ENCODE measurements around the gene ADGRL4.
"Not testable (repeated sequence)": the region's sequence is repeated elsewhere in the genome, so short reads cannot be mapped to it uniquely, and the experiment has no call there.

Gene ADGRL4

DNA sequence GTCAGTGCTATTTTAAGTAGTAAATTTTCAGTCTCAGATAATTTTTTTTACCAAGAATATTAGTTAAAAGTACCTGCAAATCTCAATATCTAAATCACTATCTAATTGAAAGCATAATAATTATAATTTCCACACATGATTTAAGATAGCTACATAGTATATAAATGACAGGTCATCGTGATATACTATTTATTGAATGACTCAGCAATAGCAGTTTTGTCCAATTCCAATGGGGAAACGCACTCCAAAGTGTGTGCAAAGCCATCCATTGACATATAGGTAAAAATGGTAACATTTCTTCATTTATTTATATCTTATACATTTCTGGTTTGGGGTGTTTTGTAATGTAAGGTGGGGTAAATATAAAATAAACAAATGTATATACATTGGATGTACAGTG lies 19.5 kb downstream of the ADGRL4 start:
- Mint-ChIP-seq H3K36me3 (no peaks in the 10 kb centered on the region), H3K27ac (no peak overlapping the region), H3K27me3 (no peaks in the 10 kb centered on the region), H3K4me1 (ENCODE audit: low read depth) (no peaks in the 10 kb centered on the region), H3K4me3 (no peak overlapping the region), H3K9me3 (ENCODE audit: low read depth) (peaks cover 6% of the 10 kb centered on the region)

DNA sequence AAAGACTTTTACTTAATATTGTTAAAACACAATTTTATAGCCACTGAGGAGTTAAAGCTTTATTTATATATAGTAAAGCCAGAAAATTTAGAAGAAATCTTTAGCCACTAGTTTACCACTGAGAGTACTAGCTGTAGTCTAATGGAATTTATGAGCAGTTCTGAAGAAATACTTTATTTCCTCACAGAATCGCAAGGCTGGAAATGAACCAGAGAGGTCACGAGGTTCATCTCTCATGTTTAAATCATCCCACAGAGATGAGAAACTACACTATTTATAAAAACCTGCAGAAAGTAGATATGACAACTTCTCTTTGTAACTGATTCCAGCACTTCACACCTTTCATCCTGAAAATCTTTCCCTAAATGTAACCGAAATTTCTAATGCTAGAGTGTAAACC lies 26.0 kb downstream of the ADGRL4 start:
- Mint-ChIP-seq H3K36me3 (no peaks in the 10 kb centered on the region), H3K4me3 (no peak overlapping the region), H3K9me3 (ENCODE audit: low read depth) (peaks cover 3% of the 10 kb centered on the region), H3K4me1 (ENCODE audit: low read depth) (no peaks in the 10 kb centered on the region), H3K27ac (no peak overlapping the region), H3K27me3 (no peaks in the 10 kb centered on the region)

DNA sequence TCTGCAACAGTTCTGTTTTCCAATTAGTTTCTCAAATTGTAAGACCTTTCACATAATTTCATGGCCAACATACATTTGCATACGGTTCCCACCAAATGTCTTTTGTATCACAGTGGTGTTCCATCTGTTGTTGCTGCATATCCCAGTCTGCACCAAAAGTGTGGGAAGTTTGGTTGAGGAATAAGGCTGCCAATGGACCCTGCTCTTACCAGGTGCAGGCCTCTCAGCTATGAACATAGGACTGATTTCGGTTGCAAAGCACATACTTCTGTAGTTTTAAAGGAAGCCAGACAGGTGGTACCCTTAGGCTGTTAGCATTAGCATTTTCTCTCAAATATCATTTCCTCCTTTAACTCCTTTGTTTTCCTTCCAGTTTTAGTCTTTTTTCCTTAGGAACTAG lies 33.8 kb downstream of the ADGRL4 start:
- H3K27me3 Mint-ChIP-seq = no peaks in the 10 kb centered on the region
- H3K27ac Mint-ChIP-seq = no peak overlapping the region
- H3K4me3 Mint-ChIP-seq = no peak overlapping the region
- H3K4me1 Mint-ChIP-seq (ENCODE audit: low read depth) = no peaks in the 10 kb centered on the region
- no peaks in the 10 kb centered on the region for H3K9me3 Mint-ChIP-seq (ENCODE audit: low read depth)
- no peaks in the 10 kb centered on the region for H3K36me3 Mint-ChIP-seq

DNA sequence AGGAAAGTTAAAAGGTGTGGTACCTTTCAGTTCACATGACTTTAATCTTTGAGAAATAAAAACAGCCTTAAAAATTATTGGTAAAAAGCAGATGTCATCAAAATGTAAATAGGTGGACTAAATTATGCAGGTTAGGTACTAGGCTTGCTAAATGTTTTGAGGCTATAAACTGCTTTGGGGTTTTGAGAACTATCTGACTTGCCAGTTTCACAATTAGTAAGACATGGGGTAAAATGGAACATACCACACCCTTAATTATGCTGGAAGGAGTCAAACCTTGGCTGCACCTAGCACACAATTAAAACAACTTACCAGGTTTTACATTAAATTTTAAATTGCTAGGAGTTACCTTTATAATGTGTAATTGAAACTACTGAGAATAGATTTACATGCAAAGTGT lies 39.4 kb downstream of the ADGRL4 start:
- H3K36me3 Mint-ChIP-seq; H3K4me1 Mint-ChIP-seq (ENCODE audit: low read depth); H3K9me3 Mint-ChIP-seq (ENCODE audit: low read depth); H3K27me3 Mint-ChIP-seq; H3K4me3 Mint-ChIP-seq; H3K27ac Mint-ChIP-seq: not testable (repeated sequence)

DNA sequence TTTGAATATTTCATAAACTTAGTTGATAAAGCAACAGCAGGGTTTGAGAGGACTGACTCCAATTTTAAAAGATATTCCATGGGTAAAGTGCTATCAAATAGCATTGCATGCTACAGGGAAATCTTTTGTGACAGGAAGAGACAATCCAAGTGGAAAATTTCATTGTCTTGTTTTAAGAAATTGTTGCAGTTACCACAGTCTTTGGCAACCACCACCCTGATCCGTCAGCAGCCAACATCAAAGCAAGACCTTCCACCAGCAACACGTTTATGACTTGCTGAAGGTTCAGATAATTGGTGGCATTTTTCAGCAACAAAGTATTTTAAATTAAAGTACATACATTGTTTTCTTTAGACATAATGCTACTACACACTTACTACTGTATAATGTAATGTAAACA lies 47.8 kb downstream of the ADGRL4 start:
- Mint-ChIP-seq H3K4me1 (ENCODE audit: low read depth) (no peaks in the 10 kb centered on the region), H3K36me3 (no peaks in the 10 kb centered on the region), H3K27ac (no peak overlapping the region), H3K27me3 (no peaks in the 10 kb centered on the region), H3K9me3 (ENCODE audit: low read depth) (peaks cover 5% of the 10 kb centered on the region), H3K4me3 (no peak overlapping the region)

DNA sequence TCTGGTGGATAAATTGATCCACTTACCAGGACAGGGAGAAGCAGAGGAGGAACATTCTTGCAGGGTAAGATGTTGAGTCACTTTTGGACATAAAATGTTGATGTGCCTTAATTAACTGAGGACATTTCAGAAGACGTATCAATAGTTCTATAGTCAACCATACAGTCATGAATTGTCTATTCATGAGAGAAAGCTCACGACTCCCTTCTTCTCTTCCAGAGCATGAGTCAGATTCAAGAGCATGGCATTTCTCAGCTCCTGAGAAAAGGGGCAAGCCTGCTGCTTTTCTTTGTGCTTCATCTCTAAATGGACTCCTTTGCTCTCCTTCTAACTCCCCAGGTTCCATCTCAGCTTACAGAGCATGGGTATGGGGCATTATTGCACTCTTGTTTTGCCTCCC lies 55.7 kb downstream of the ADGRL4 start:
- no peak overlapping the region for H3K27ac Mint-ChIP-seq
- H3K4me1 Mint-ChIP-seq (ENCODE audit: low read depth) = no peaks in the 10 kb centered on the region
- H3K9me3 Mint-ChIP-seq (ENCODE audit: low read depth) = no peaks in the 10 kb centered on the region
- no peak overlapping the region for H3K4me3 Mint-ChIP-seq
- no peaks in the 10 kb centered on the region for H3K27me3 Mint-ChIP-seq
- H3K36me3 Mint-ChIP-seq = no peaks in the 10 kb centered on the region

DNA sequence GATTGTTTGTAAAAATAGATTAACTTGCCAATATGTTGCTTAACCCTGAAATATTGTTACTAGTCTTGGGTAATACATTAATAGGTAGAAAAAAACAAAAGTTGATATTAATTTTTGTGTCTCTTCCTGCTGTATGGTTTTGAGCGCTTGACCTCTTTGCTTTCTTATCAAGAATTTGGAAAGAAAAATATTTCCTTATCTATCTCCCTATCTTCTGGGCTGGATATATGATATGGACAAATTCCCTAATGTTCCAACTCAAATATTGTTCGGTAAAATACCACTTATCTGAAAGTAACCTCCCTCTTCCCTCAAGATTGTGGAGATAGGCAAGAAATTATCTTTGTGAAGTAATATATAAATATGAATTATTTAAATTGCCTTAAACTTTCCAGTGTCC lies 57.3 kb downstream of the ADGRL4 start:
- Mint-ChIP-seq H3K4me1 (ENCODE audit: low read depth) (no peaks in the 10 kb centered on the region), H3K9me3 (ENCODE audit: low read depth) (no peaks in the 10 kb centered on the region), H3K27ac (no peak overlapping the region), H3K36me3 (no peaks in the 10 kb centered on the region), H3K27me3 (no peaks in the 10 kb centered on the region), H3K4me3 (no peak overlapping the region)

DNA sequence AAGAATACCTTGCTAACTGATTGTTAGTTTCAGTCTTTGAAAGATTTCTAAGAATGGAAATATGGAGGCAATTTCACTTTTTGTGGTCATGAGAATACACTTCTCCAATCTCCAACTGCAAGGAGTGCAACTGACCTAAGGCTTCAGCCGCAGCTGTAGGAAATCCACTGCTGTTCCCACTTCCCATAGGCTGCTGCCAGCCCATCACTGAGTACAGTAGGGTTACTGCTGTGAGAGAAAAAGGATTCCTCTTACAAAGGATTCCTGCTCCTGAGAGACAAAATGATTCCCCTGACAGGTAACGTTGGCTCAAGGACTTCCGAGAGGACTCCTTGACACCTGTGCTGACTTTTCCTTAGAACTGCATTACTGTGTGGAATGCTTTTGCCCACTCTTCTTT lies 87.4 kb downstream of the ADGRL4 start:
- Mint-ChIP-seq H3K4me1 (ENCODE audit: low read depth) (no peaks in the 10 kb centered on the region), H3K36me3 (no peaks in the 10 kb centered on the region), H3K4me3 (no peak overlapping the region), H3K27me3 (no peaks in the 10 kb centered on the region), H3K27ac (no peak overlapping the region), H3K9me3 (ENCODE audit: low read depth) (no peaks in the 10 kb centered on the region)

DNA sequence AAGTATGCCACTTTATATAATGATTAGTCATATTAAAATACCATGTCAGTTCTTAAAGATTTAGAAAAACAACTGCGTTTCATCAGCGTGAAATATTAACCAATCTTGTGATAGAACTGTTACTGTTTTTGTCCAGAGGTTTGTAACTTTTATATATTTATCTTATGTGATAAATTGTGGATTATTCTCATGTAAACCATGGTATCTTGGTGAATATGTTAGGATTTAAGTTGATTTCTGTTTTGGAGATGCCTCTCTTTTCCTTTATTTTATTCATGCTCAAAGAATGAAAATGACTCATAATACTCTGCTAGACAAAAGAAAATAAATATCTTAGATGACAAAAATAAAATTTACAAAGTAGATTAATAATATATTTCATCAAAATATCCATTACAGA lies 88.4 kb downstream of the ADGRL4 start:
- H3K36me3 Mint-ChIP-seq = no peaks in the 10 kb centered on the region

DNA sequence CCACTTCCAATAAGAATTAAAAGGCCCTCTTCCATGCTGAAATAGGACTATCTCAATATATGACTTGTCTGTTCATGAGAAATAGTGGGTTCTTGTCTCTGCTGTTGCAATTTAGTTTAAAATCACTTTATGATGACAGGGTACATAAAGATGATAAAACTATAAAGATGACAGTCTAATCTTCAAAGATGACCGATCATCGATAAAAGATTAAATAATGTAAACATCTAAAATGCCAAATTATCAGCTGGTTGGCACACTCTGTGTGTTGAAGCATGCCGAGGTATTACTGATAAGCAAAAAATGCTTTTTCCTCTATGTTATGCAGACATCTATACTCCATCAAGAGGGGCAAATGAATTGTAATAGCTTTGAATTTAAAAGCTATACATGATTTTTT lies 89.5 kb downstream of the ADGRL4 start:
- Mint-ChIP-seq H3K27ac (no peak overlapping the region), H3K27me3 (no peaks in the 10 kb centered on the region), H3K36me3 (no peaks in the 10 kb centered on the region), H3K9me3 (ENCODE audit: low read depth) (no peaks in the 10 kb centered on the region), H3K4me1 (ENCODE audit: low read depth) (no peaks in the 10 kb centered on the region), H3K4me3 (no peak overlapping the region)

More for the DNA sequence above, 88.4 kb downstream of the ADGRL4 start:
- H3K4me1 Mint-ChIP-seq (ENCODE audit: low read depth) = no peaks in the 10 kb centered on the region
- no peak overlapping the region for H3K27ac Mint-ChIP-seq
- H3K9me3 Mint-ChIP-seq (ENCODE audit: low read depth) = no peaks in the 10 kb centered on the region
- H3K27me3 Mint-ChIP-seq = no peaks in the 10 kb centered on the region
- no peak overlapping the region for H3K4me3 Mint-ChIP-seq

DNA sequence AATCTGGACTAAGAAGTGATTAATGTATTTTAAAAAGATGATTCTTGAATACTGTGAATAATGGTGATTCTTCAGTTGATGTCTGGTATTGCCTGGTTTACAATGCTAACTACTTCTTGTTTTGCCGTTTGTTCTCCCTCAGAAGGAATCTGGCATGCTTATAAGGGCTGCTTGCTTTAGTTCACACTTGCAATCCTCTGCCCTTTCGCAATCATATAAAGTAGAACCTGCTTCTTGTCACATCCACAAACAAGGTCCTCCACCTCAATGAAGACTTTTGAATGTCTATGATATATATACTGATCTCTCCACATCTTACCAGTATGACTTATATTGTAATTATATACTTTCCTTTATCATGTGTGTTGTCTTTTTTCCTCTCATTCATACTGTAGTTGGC lies 92.6 kb downstream of the ADGRL4 start:
- no peak overlapping the region for H3K27ac Mint-ChIP-seq
- no peak overlapping the region for H3K4me3 Mint-ChIP-seq
- no peaks in the 10 kb centered on the region for H3K27me3 Mint-ChIP-seq
- no peaks in the 10 kb centered on the region for H3K4me1 Mint-ChIP-seq (ENCODE audit: low read depth)
- no peaks in the 10 kb centered on the region for H3K36me3 Mint-ChIP-seq
- no peaks in the 10 kb centered on the region for H3K9me3 Mint-ChIP-seq (ENCODE audit: low read depth)

DNA sequence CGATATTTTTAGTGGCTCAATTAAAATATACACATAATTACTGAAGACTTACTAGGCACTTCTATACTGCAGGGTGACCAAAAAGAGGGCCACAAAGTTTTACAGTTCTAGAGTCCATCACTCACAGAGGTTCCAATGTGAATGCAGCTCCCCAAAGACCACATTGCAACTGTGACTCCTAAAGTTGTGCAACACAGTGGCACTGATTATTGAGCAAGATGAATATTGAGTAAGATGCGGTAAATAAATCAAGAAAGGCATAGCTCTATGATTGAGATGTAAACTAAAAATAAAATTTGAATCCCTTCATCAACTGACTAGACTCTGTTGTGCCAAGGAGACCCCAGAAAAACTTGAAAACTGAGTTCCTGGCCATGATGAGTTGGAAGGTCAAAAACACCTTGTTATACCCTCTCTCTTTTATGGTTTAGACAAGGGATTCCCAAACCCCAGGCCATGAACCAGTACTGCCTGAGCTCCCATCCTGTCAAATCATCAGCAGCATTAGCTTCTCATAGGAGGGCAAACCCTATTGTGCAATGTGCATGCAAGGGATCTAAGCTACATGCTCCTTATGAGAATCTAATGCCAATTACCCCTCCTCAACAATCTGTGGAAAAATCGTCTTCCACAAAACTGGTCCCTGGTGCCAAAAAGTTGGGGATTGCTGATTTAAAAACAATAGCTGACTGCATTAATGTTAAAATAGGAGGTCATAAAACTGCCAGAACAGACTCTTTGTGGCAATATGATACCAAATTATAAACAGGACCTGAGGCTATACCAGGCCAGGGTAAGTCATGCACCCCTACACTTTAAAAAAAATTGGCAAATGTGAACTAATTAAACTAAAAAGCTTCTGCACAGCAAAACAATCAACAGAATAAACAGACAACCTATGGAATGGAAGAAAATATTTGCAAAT lies 94.3 kb downstream of the ADGRL4 start:
- Mint-ChIP-seq H3K4me3 (no peak overlapping the region), H3K27ac (no peak overlapping the region), H3K9me3 (ENCODE audit: low read depth) (no peaks in the 10 kb centered on the region), H3K4me1 (ENCODE audit: low read depth) (no peaks in the 10 kb centered on the region), H3K27me3 (no peaks in the 10 kb centered on the region), H3K36me3 (no peaks in the 10 kb centered on the region)

DNA sequence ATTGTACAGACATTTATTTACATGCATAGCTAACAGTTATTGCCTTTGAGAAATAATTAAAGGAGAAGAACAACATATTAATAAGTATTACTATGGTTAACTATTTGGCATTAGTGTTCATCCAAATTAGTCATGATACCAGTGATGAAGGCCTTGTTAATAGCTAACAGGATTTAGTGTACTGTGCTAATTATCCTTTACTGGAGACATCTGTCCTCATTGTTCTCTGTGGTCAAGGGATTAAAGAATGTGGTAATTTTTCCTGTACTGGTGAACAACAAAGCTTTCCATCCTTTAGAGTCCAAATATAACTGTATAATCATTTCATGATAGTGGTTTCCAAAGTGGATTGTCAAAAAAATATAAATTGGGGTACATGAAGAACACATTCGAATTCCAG lies 103.9 kb downstream of the ADGRL4 start:
- no peaks in the 10 kb centered on the region for H3K27me3 Mint-ChIP-seq
- no peaks in the 10 kb centered on the region for H3K36me3 Mint-ChIP-seq
- no peak overlapping the region for H3K27ac Mint-ChIP-seq
- no peak overlapping the region for H3K4me3 Mint-ChIP-seq
- no peaks in the 10 kb centered on the region for H3K9me3 Mint-ChIP-seq (ENCODE audit: low read depth)
- no peaks in the 10 kb centered on the region for H3K4me1 Mint-ChIP-seq (ENCODE audit: low read depth)

DNA sequence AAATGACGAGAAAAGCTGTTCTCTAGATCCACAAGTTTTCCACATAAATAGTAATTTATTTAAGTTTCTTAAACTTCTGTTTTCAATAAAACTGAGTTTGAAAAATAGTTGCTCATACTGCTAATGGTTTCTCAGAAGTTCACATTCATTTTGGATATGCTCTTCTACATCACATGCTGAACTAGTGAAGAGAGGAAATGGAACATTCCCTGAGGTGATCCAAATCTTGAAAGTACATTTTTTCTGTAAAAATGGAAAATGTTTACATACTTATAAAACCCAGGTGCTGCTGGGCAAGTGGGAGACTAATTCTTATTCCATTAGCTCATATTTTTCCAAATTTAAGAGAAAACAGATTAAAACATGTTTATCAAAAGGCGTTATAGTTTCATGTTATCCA lies 111.7 kb downstream of the ADGRL4 start:
- H3K27ac Mint-ChIP-seq = no peak overlapping the region
- no peak overlapping the region for H3K4me3 Mint-ChIP-seq
- no peaks in the 10 kb centered on the region for H3K36me3 Mint-ChIP-seq
- H3K9me3 Mint-ChIP-seq (ENCODE audit: low read depth) = no peaks in the 10 kb centered on the region
- no peaks in the 10 kb centered on the region for H3K4me1 Mint-ChIP-seq (ENCODE audit: low read depth)
- H3K27me3 Mint-ChIP-seq = no peaks in the 10 kb centered on the region

DNA sequence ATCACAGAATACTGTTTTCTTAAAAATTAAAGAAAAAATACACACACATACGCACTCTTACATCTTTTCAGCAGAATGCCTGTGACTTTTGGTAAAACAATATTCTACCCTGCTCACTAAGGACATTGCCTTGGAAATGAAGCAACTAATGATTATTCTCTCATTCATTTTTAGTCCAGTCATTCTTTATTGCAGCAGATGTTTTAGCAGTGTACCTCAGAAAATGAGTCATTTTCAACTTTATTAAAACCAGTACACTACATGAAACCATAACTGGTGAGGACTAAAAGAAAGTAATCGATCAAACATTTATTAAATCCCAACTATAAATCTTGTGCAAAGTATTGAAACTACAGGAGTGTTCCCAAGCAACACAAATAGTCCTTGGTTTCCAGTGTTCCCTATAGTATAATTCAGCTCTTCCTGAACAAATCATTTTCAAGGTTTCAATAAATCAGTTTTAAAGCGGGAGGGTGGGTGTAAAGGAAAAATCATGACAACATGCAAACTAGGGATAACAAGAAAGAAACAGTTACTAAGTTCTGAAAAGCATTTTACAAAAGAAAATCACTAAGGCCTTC lies 114.2 kb downstream of the ADGRL4 start:
- H3K4me1 Mint-ChIP-seq (ENCODE audit: low read depth) = no peaks in the 10 kb centered on the region
- no peaks in the 10 kb centered on the region for H3K36me3 Mint-ChIP-seq
- no peak overlapping the region for H3K4me3 Mint-ChIP-seq
- no peaks in the 10 kb centered on the region for H3K27me3 Mint-ChIP-seq
- H3K27ac Mint-ChIP-seq = no peak overlapping the region
- no peaks in the 10 kb centered on the region for H3K9me3 Mint-ChIP-seq (ENCODE audit: low read depth)

DNA sequence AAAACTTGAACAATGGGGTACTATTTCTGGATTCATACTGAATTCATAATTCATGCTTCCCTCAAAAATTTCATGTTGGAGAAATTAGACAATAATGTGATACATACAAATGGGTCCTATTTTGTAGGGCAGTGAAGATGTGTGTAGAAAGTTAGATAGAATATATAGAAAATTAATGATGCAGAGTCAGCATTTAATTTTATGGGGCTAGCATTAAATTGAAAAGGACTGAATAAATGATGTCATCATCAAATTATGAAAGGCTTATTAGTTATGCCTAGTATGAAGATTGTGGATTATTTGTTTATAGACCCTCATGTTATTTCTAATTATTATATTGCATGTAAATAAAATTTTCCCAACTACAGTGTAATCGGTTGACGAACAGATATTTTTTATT lies 119.1 kb downstream of the ADGRL4 start:
- H3K27ac Mint-ChIP-seq = no peak overlapping the region
- no peak overlapping the region for H3K4me3 Mint-ChIP-seq
- no peaks in the 10 kb centered on the region for H3K36me3 Mint-ChIP-seq

More for the DNA sequence above, 119.1 kb downstream of the ADGRL4 start:
- H3K27me3 Mint-ChIP-seq = peaks cover 2% of the 10 kb centered on the region
- no peaks in the 10 kb centered on the region for H3K4me1 Mint-ChIP-seq (ENCODE audit: low read depth)
- H3K9me3 Mint-ChIP-seq (ENCODE audit: low read depth) = no peaks in the 10 kb centered on the region

All from activated naive CD8-positive, alpha-beta T cell (primary cell).